WTC11 (cell line): ENCODE results near the gene HSPA6. TPM values are rescaled to one million over a fixed set of nuclear protein-coding genes. Genes with fewer than 3 reads are reported as not detected.

Experiments used
- ATAC-seq: fragments of 200-7000 bp; cut with Tn5 transposase; 2 replicates; pipeline ENCODE4 v1.10.0; 2021; ENCODE audit warnings: mild to moderate bottlenecking, moderate library complexity
- CTCF ChIA-PET: fragments of 300-600 bp; sonication (Branson Sonifier 250); formaldehyde crosslinking; loops from one replicate; lab custom pipeline; 2021; ENCODE audit warnings: antibody characterized with exemption; lab: Charles Lee
- POLR2A ChIA-PET: fragments of 350-600 bp; sonication (Branson Sonifier 250); formaldehyde crosslinking; loops from one replicate; lab custom pipeline; 2021; ENCODE audit warnings: antibody characterized with exemption; lab: Charles Lee
- DNase-seq: peaks from one replicate; pipeline ENCODE4 v3.0.0; 2021; ENCODE audit warnings: low spot score
- H3K27ac Mint-ChIP-seq: 2 replicates; pipeline ENCODE4 v1.8.0; 2021; ENCODE audit warnings: mixed read lengths
- H3K27me3 Mint-ChIP-seq: 2 replicates; pipeline ENCODE4 v1.8.0; 2021; ENCODE audit warnings: low read depth, mild to moderate bottlenecking, moderate library complexity, mixed read lengths
- H3K36me3 Mint-ChIP-seq: 2 replicates; pipeline ENCODE4 v1.8.0; 2021; ENCODE audit warnings: mixed read lengths
- H3K4me1 Mint-ChIP-seq: 2 replicates; pipeline ENCODE4 v1.8.0; 2022; ENCODE audit warnings: mixed read lengths
- H3K4me3 Mint-ChIP-seq: 2 replicates; pipeline ENCODE4 v1.8.0; 2021; ENCODE audit warnings: mild to moderate bottlenecking, moderate library complexity, mixed read lengths
- H3K9me3 Mint-ChIP-seq: 2 replicates; pipeline ENCODE4 v1.8.0; 2021; ENCODE audit warnings: mixed read lengths
- AR ChIP-seq: fragments of 250-450 bp; sonication (Bioruptor Pico); IDR thresholded peaks from 2 replicates; pipeline ENCODE4 v1.9.0; 2021; ENCODE audit warnings: mild to moderate bottlenecking
- ETV6 ChIP-seq: sonication (generic); formaldehyde crosslinking; IDR thresholded peaks from 2 replicates; pipeline ENCODE4 v1.8.1; 2022; ENCODE audit warnings: mild to moderate bottlenecking, missing genetic modification reagents
- FOXP1 ChIP-seq: sonication (generic); formaldehyde crosslinking; IDR thresholded peaks from 2 replicates; pipeline ENCODE4 v1.8.0; 2022; ENCODE audit warnings: missing genetic modification reagents, mild to moderate bottlenecking, moderate library complexity, borderline replicate concordance
- HMGA2 ChIP-seq: fragments of 250-450 bp; sonication (Bioruptor Pico); IDR thresholded peaks from 2 replicates; pipeline ENCODE4 v1.4.0; 2021; ENCODE audit warnings: mild to moderate bottlenecking, moderate library complexity
- HMGXB4 ChIP-seq: sonication (generic); formaldehyde crosslinking; IDR thresholded peaks from 2 replicates; pipeline ENCODE4 v1.8.1; 2023; ENCODE audit warnings: mild to moderate bottlenecking, moderate library complexity, missing genetic modification reagents
- JAZF1 ChIP-seq: fragments of 250-450 bp; sonication (Bioruptor Pico); IDR thresholded peaks from 2 replicates; pipeline ENCODE4 v1.9.0; 2021; ENCODE audit warnings: moderate library complexity, mild to moderate bottlenecking, inconsistent platforms
- JUN ChIP-seq: sonication (generic); formaldehyde crosslinking; IDR thresholded peaks from 2 replicates; pipeline ENCODE4 v1.8.0; 2023; ENCODE audit warnings: mild to moderate bottlenecking, missing genetic modification reagents
- KAT7 ChIP-seq: sonication (generic); formaldehyde crosslinking; IDR thresholded peaks from 2 replicates; pipeline ENCODE4 v1.8.1; 2023; ENCODE audit warnings: missing genetic modification reagents, mild to moderate bottlenecking, borderline replicate concordance
- SP1 ChIP-seq: sonication (generic); formaldehyde crosslinking; conservative IDR thresholded peaks from 2 replicates; pipeline ENCODE4 v1.8.1; 2022; ENCODE audit warnings: missing genetic modification reagents
- ZNF263 ChIP-seq: sonication (generic); formaldehyde crosslinking; IDR thresholded peaks from 2 replicates; pipeline ENCODE4 v1.8.1; 2022; ENCODE audit warnings: low read depth, mild to moderate bottlenecking, moderate library complexity, missing genetic modification reagents
- ZNF416 ChIP-seq: fragments of 250-450 bp; sonication (Bioruptor Pico); IDR thresholded peaks from 2 replicates; pipeline ENCODE4 v1.9.0; 2021; ENCODE audit warnings: mild to moderate bottlenecking, inconsistent platforms
- total RNA-seq: library from RNA; stranded (reverse); gene quantifications from 3 replicates; pipeline ENCODE4 v1.2.3, GENCODE V29; 2021
- TF ChIP-seq, protein P1 (sequence below): fragments of 250-450 bp; sonication (Bioruptor Pico); IDR thresholded peaks from 2 replicates; pipeline ENCODE4 v1.8.0; 2021; ENCODE audit warnings: mild to moderate bottlenecking
- TF ChIP-seq, protein P2 (sequence below): sonication (generic); formaldehyde crosslinking; IDR thresholded peaks from 2 replicates; pipeline ENCODE4 v1.8.0; 2023; ENCODE audit warnings: missing genetic modification reagents

The HSPA6 gene
- total RNA-seq, 1 experiment from 2014 or later: 0.22 TPM

DNA sequence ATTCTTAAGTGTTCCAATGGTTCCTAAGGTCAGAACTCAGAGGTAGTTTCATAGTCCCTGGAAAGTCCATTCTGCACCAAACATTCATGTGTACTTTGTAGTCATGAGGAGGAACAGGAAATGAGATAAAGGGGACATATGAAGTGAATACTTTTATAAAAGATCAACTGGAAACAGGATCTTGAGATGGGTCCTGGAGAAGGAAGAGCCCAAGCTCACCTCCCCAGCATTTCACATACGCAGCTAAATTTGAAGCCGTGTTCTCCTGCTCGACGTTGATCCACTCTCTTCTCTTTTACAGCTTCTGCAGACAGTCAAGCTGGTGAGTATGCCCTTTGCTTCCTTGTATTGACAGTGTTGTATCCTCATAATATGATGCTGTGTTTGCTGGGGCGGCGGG, 18.7 kb upstream of the HSPA6 start (continued):
- TF ChIP-seq, protein P1, sequence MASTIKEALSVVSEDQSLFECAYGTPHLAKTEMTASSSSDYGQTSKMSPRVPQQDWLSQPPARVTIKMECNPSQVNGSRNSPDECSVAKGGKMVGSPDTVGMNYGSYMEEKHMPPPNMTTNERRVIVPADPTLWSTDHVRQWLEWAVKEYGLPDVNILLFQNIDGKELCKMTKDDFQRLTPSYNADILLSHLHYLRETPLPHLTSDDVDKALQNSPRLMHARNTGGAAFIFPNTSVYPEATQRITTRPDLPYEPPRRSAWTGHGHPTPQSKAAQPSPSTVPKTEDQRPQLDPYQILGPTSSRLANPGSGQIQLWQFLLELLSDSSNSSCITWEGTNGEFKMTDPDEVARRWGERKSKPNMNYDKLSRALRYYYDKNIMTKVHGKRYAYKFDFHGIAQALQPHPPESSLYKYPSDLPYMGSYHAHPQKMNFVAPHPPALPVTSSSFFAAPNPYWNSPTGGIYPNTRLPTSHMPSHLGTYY (CRISPR knock-in tag): no peak
- TF ChIP-seq JAZF1: no peak
- TF ChIP-seq SP1 (CRISPR knock-in tag): no peak
- TF ChIP-seq FOXP1 (CRISPR knock-in tag): no peak
- TF ChIP-seq JUN: no peak
- no peak for TF ChIP-seq KAT7 (CRISPR knock-in tag)
- no peak for TF ChIP-seq HMGA2 (CRISPR knock-in tag)
- no peak for TF ChIP-seq ZNF416 (CRISPR knock-in tag)
- TF ChIP-seq HMGXB4 (CRISPR knock-in tag): no peak
- TF ChIP-seq, protein P2, sequence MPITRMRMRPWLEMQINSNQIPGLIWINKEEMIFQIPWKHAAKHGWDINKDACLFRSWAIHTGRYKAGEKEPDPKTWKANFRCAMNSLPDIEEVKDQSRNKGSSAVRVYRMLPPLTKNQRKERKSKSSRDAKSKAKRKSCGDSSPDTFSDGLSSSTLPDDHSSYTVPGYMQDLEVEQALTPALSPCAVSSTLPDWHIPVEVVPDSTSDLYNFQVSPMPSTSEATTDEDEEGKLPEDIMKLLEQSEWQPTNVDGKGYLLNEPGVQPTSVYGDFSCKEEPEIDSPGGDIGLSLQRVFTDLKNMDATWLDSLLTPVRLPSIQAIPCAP: no peak
- no peak for TF ChIP-seq ETV6 (CRISPR knock-in tag)

DNA sequence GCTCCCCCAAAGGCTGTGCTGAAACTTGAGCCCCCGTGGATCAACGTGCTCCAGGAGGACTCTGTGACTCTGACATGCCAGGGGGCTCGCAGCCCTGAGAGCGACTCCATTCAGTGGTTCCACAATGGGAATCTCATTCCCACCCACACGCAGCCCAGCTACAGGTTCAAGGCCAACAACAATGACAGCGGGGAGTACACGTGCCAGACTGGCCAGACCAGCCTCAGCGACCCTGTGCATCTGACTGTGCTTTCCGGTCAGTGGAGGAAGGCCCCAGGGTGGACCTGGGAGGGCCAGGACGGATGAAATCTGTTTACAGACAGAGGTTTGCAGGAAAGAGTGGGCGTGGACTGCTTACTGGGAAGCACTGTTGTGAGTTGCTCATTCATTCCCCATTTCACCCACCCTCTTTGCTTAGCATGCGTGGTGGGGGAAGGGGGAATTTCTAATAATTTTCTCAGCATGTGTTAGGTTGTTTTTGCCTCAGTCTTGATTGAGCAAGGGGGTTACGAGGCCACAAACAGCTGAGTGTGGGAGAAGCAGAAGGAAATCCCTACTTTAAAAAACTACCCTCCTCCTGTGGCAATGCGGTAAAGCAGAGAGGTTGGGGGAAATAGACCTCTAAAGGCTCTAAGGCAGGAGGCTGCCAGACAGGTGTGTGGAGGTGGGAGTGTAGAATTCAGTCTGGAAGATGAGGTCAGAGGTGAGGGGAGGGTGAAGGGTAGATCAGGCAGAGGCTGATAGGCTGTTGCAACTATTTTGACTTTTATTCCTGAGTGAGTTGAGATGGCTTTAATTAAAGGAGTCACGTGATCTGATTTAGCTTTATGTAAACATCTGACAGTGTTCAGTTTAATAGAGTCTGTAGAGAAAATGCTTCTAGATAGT, 17.8 kb upstream of the HSPA6 start:
- Mint-ChIP-seq H3K4me3 (no peak overlapping the region; the same call in 1 of the 2 replicates), H3K27me3 (no peaks in the 10 kb centered on the region), H3K36me3 (no peaks in the 10 kb centered on the region), H3K4me1 (peaks cover 19% of the 10 kb centered on the region), H3K9me3 (no peaks in the 10 kb centered on the region), H3K27ac (0 out of 2 replicates have a peak overlapping the region, but pooled peaks have one; percentile 11)
- no peak for TF ChIP-seq AR (CRISPR knock-in tag)
- peak; percentile 23; the same call in 1 of the 2 replicates for TF ChIP-seq ZNF263 (CRISPR knock-in tag)
- TF ChIP-seq HMGXB4 (CRISPR knock-in tag): no peak
- TF ChIP-seq, protein P1 (CRISPR knock-in tag): no peak
- CTCF ChIA-PET: interaction anchor here (1.0 to 1.3 kb wide), 2 partner anchors 232 to 243 kb away, joined by 4 to 7 read pairs; partner anchors contain the start of gene DUSP12
- POLR2A ChIA-PET: no interaction called here
- peak; percentile 76 for ATAC-seq
- DNase-seq: no peak
